ENCODE measurements around the gene KDM4C.

KDM4C gene

GRCh38 chr9:7148243-7148765, 390.5 kb downstream of the KDM4C start:
- CTCF ChIA-PET = interaction anchor here (0.7 to 1.4 kb wide), 2 partner anchors 43 to 48 kb away, joined by 3 read pairs; no protein-coding TSS in a partner anchor
- POLR2A ChIA-PET = no interaction called here
- TF ChIP-seq, protein P1, sequence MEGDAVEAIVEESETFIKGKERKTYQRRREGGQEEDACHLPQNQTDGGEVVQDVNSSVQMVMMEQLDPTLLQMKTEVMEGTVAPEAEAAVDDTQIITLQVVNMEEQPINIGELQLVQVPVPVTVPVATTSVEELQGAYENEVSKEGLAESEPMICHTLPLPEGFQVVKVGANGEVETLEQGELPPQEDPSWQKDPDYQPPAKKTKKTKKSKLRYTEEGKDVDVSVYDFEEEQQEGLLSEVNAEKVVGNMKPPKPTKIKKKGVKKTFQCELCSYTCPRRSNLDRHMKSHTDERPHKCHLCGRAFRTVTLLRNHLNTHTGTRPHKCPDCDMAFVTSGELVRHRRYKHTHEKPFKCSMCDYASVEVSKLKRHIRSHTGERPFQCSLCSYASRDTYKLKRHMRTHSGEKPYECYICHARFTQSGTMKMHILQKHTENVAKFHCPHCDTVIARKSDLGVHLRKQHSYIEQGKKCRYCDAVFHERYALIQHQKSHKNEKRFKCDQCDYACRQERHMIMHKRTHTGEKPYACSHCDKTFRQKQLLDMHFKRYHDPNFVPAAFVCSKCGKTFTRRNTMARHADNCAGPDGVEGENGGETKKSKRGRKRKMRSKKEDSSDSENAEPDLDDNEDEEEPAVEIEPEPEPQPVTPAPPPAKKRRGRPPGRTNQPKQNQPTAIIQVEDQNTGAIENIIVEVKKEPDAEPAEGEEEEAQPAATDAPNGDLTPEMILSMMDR (IDR thresholded peaks at IDR 0.05; ENCODE audit: insufficient read depth, low read length, missing control alignments) = no peak
- H3K4me3 ChIP-seq (ENCODE audit: low read depth, low read length) = no peak overlapping the region
- DNase-seq (ENCODE audit: low read depth, low spot score) = no peak

- CTCF ChIA-PET = no interaction called here
- TF ChIP-seq, protein P1 (IDR thresholded peaks at IDR 0.05; ENCODE audit: insufficient read depth, low read length, missing control alignments) = no peak
- no peak for DNase-seq (ENCODE audit: low read depth, low spot score)
- POLR2A ChIA-PET = no interaction called here
- H3K4me3 ChIP-seq (ENCODE audit: low read depth, low read length) = no peak overlapping the region
Observed at GRCh38 chr9:7149258-7149657, 391.5 kb downstream of the KDM4C start.

GRCh38 chr9:7150153-7150890, 392.5 kb downstream of the KDM4C start:
- H3K4me3 ChIP-seq (ENCODE audit: low read depth, low read length) = no peak overlapping the region
- POLR2A ChIA-PET = no interaction called here
- CTCF ChIA-PET = no interaction called here
- TF ChIP-seq, protein P1 (IDR thresholded peaks at IDR 0.05; ENCODE audit: insufficient read depth, low read length, missing control alignments) = no peak
- DNase-seq (ENCODE audit: low read depth, low spot score) = no peak

GRCh38 chr9:7153134-7153533, 395.4 kb downstream of the KDM4C start:
- H3K4me3 ChIP-seq (ENCODE audit: low read depth, low read length) = no peak overlapping the region
- no peak for DNase-seq (ENCODE audit: low read depth, low spot score)
- TF ChIP-seq, protein P1 (IDR thresholded peaks at IDR 0.05; ENCODE audit: insufficient read depth, low read length, missing control alignments) = no peak
- POLR2A ChIA-PET = no interaction called here
- CTCF ChIA-PET = interaction anchor here (1.4 kb wide), 1 partner anchor 18 kb away, joined by 3 read pairs; no protein-coding TSS in a partner anchor

GRCh38 chr9:7153566-7153965, 395.8 kb downstream of the KDM4C start:
- TF ChIP-seq, protein P1 (IDR thresholded peaks at IDR 0.05; ENCODE audit: insufficient read depth, low read length, missing control alignments) = no peak
- CTCF ChIA-PET = interaction anchor here (1.4 kb wide), 1 partner anchor 18 kb away, joined by 3 read pairs; no protein-coding TSS in a partner anchor
- POLR2A ChIA-PET = no interaction called here
- no peak overlapping the region for H3K4me3 ChIP-seq (ENCODE audit: low read depth, low read length)
- DNase-seq (ENCODE audit: low read depth, low spot score) = no peak

GRCh38 chr9:7154003-7154619, 396.3 kb downstream of the KDM4C start:
- H3K4me3 ChIP-seq (ENCODE audit: low read depth, low read length) = no peak overlapping the region
- ChIA-PET CTCF (interaction anchor here (1.4 kb wide), 1 partner anchor 17 kb away, joined by 3 read pairs; no protein-coding TSS in a partner anchor), POLR2A (no interaction called here)
- TF ChIP-seq, protein P1 (IDR thresholded peaks at IDR 0.05; ENCODE audit: insufficient read depth, low read length, missing control alignments) = no peak
- DNase-seq (ENCODE audit: low read depth, low spot score) = no peak

All from AG04449 (cell line).